Esophagus squamous epithelium (tissue), 4 donors: ENCODE data around the gene SPDYE16.
"Not testable (repeated sequence)": the region's sequence is repeated elsewhere in the genome, so short reads cannot be mapped to it uniquely, and the experiment has no call there.

Experiments
- POLR2A ChIP-seq, 4 donors: fragments of 450-650 bp; IDR thresholded peaks; one replicate each; pipeline ENCODE4 v1.6.1; 2017; ENCODE audit warnings: antibody characterized with exemption in 4 of 4, mild to moderate bottlenecking in 4 of 4, moderate library complexity in 3 of 4
- TF ChIP-seq, protein P1 (sequence below), 6 experiments: fragments of 450-650 bp in 4 of 6; fragments of 200-600 bp in 2 of 6; sonication (generic) in 2 of 6; IDR thresholded peaks; one replicate each; pipeline ENCODE4 v1.5.1; 2016 to 2019; ENCODE audit warnings: antibody characterized with exemption in 6 of 6, mild to moderate bottlenecking in 4 of 6, moderate library complexity in 4 of 6

DNA sequence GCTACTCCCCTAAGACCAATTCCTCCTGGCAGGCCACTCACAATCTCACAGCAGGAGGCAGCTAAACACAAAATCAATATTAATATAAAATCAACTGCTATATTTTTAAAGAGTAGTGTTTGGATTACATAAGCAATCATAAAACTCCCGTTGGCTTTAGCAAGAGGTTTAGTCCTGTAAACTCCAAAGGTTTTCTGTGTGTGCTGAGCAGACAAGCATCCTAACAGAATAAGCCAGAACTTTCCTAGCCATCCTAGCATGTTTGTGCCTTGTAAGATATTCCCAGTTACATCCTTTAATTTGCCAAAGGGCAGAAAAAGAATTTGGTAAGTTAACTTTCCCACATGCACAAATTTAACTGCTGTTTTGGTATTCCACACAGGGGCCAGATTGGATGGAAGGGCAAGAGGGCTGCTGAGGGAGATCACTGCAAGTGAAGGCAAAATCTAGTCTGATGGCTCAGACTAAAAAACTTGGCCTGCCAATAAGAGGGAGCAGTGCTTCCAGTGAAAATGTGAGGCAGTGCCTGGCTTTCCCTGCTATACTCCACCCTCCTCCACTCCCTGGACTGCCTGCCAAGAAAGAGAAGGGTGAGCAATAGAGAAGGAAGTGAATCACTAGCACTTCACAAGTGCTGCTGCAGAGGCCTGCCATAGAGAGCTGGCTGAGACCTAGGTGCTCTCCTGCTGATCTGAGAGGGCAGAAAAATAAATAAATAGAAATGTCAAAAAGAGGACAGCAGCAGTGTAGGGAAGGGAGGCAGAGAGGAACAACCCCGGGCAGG is 39.9 kb upstream of the SPDYE16 start:
- TF ChIP-seq, protein P1, sequence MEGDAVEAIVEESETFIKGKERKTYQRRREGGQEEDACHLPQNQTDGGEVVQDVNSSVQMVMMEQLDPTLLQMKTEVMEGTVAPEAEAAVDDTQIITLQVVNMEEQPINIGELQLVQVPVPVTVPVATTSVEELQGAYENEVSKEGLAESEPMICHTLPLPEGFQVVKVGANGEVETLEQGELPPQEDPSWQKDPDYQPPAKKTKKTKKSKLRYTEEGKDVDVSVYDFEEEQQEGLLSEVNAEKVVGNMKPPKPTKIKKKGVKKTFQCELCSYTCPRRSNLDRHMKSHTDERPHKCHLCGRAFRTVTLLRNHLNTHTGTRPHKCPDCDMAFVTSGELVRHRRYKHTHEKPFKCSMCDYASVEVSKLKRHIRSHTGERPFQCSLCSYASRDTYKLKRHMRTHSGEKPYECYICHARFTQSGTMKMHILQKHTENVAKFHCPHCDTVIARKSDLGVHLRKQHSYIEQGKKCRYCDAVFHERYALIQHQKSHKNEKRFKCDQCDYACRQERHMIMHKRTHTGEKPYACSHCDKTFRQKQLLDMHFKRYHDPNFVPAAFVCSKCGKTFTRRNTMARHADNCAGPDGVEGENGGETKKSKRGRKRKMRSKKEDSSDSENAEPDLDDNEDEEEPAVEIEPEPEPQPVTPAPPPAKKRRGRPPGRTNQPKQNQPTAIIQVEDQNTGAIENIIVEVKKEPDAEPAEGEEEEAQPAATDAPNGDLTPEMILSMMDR (IDR thresholded peaks at IDR 0.05) = not testable (repeated sequence)
- not testable (repeated sequence) for TF ChIP-seq POLR2A (IDR thresholded peaks at IDR 0.05)
